Measurements from ENCODE around the gene MRTFA. TPM values are rescaled to one million over a fixed set of nuclear protein-coding genes. Genes with fewer than 3 reads are reported as not detected.
"Not testable (repeated sequence)": the region's sequence is repeated elsewhere in the genome, so short reads cannot be mapped to it uniquely, and the experiment has no call there.

MRTFA gene
- total RNA-seq, 1 donor from 2014 or later, result 19.2 TPM

DNA sequence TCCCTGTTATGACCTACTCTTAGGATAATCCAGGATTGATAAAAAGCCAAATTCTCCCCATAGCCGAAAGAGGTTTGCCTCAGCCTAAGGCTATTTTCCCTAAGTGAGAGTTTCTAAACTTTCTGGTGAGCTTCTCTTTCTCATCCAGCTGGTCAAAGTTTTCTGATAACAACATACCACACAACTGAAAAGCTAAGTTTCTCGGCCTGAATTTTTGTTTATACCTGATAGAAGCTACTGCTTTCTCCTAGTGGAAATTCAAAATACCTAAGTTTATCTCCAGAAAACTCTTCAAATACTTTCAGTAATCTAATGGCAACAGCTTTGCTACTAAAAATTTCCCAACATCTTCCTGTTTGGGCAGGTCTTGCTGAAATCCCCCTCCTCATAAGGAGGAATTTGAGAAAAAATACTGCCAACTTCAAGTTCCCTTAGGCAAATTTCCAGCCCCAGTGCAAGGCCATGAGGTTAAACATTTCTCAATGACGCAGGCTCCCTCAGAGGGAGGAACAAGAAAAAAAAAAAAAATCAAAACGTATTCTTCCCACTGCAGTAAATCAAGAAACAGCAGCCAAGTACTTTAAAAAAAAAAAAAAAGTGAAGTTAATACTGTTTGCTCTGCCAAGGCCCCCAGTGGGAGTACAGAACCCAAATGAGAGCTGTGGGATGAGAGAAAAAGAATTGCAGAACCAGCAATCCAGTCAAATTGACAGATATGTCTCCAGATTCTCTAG is 127.0 kb downstream of the MRTFA start:
- no peaks in the 10 kb centered on the region for H3K9me3 ChIP-seq (replicated peaks)
- peak overlapping the region; percentile 80 for H3K27ac ChIP-seq (replicated peaks)
- H3K4me3 ChIP-seq, result no peak overlapping the region
- intact Hi-C loops (cut with micrococcal nuclease), result no loop called here
- TF ChIP-seq, protein P1, sequence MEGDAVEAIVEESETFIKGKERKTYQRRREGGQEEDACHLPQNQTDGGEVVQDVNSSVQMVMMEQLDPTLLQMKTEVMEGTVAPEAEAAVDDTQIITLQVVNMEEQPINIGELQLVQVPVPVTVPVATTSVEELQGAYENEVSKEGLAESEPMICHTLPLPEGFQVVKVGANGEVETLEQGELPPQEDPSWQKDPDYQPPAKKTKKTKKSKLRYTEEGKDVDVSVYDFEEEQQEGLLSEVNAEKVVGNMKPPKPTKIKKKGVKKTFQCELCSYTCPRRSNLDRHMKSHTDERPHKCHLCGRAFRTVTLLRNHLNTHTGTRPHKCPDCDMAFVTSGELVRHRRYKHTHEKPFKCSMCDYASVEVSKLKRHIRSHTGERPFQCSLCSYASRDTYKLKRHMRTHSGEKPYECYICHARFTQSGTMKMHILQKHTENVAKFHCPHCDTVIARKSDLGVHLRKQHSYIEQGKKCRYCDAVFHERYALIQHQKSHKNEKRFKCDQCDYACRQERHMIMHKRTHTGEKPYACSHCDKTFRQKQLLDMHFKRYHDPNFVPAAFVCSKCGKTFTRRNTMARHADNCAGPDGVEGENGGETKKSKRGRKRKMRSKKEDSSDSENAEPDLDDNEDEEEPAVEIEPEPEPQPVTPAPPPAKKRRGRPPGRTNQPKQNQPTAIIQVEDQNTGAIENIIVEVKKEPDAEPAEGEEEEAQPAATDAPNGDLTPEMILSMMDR (IDR thresholded peaks at IDR 0.05; ENCODE audit: borderline replicate concordance), result no peak
- DNase-seq, result peak; percentile 50
- no peaks in the 10 kb centered on the region for H3K27me3 ChIP-seq (ENCODE audit: low read depth)
- H3K4me1 ChIP-seq, result peaks cover 86% of the 10 kb centered on the region
- no peaks in the 10 kb centered on the region for H3K36me3 ChIP-seq

- Histone ChIP-seq H3K4me1 (peaks cover 92% of the 10 kb centered on the region), H3K27ac (replicated peaks) (peak overlapping the region; percentile 80)
- H3K9me3 ChIP-seq (replicated peaks); DNase-seq; H3K4me3 ChIP-seq; intact Hi-C loops (cut with micrococcal nuclease); H3K27me3 ChIP-seq (ENCODE audit: low read depth); H3K36me3 ChIP-seq: not testable (repeated sequence)
These were observed 128.5 kb downstream of the MRTFA start for GRCh38 chr22:40508046-40508445.

GRCh38 chr22:40507491-40507890 is 129.0 kb downstream of the MRTFA start:
- no peaks in the 10 kb centered on the region for H3K9me3 ChIP-seq (replicated peaks)
- H3K36me3 ChIP-seq, result no peaks in the 10 kb centered on the region
- TF ChIP-seq, protein P1 (IDR thresholded peaks at IDR 0.05; ENCODE audit: borderline replicate concordance), result no peak
- H3K27me3 ChIP-seq (ENCODE audit: low read depth), result no peaks in the 10 kb centered on the region
- intact Hi-C loops (cut with micrococcal nuclease), result no loop called here
- peaks cover 88% of the 10 kb centered on the region for H3K4me1 ChIP-seq
- H3K27ac ChIP-seq (replicated peaks), result peak overlapping the region; percentile 80
- no peak for DNase-seq
- no peak overlapping the region for H3K4me3 ChIP-seq

GRCh38 chr22:40506762-40507161 is 129.8 kb downstream of the MRTFA start:
- DNase-seq, result no peak
- Histone ChIP-seq H3K27ac (replicated peaks) (peak overlapping the region; percentile 80), H3K4me3 (no peak overlapping the region), H3K36me3 (no peaks in the 10 kb centered on the region), H3K27me3 (ENCODE audit: low read depth) (no peaks in the 10 kb centered on the region), H3K4me1 (peaks cover 81% of the 10 kb centered on the region), H3K9me3 (replicated peaks) (no peaks in the 10 kb centered on the region)
- intact Hi-C loops (cut with micrococcal nuclease), result no loop called here
- TF ChIP-seq, protein P1 (IDR thresholded peaks at IDR 0.05; ENCODE audit: borderline replicate concordance), result no peak

- intact Hi-C loops (cut with micrococcal nuclease), result no loop called here
- no peaks in the 10 kb centered on the region for H3K9me3 ChIP-seq (replicated peaks)
- peaks cover 65% of the 10 kb centered on the region for H3K4me1 ChIP-seq
- DNase-seq, result no peak
- TF ChIP-seq, protein P1 (IDR thresholded peaks at IDR 0.05; ENCODE audit: borderline replicate concordance), result no peak
- H3K4me3 ChIP-seq, result no peak overlapping the region
- no peaks in the 10 kb centered on the region for H3K36me3 ChIP-seq
- peak overlapping the region; percentile 17 for H3K27ac ChIP-seq (replicated peaks)
- H3K27me3 ChIP-seq (ENCODE audit: low read depth), result no peaks in the 10 kb centered on the region
These were observed 132.0 kb downstream of the MRTFA start for GRCh38 chr22:40504285-40505249.

Data from left ventricle myocardium inferior (tissue), 1 donor.